ENCODE data around the gene MAGI3.

GRCh38 chr1:113565621-113566020, 175.3 kb downstream of the MAGI3 start:
- TF ChIP-seq CTCF (IDR thresholded peaks at IDR 0.05) (no peak), POLR2A (IDR thresholded peaks at IDR 0.05) (no peak)
